H1 (cell line): Measurements from ENCODE around the gene OR6N1. TPM values are rescaled to one million over a fixed set of nuclear protein-coding genes. Genes with fewer than 3 reads are reported as not detected.

Experiments used
- CTCF ChIA-PET: fragments of 300-600 bp; sonication (Branson Sonifier 250); formaldehyde crosslinking; loops from one replicate; lab custom pipeline; 2021; ENCODE audit not compliant: partially characterized antibody; lab: Charles Lee
- POLR2A ChIA-PET: fragments of 300-600 bp; sonication (Branson Sonifier 250); formaldehyde crosslinking; loops from one replicate; lab custom pipeline; 2021; ENCODE audit warnings: inconsistent platforms; ENCODE audit not compliant: partially characterized antibody; lab: Charles Lee
- DNase-seq, 2 experiments: peaks; one replicate each; pipeline versions ENCODE4 v3.0.0 to v3.0.0-alpha.2; 2010 to 2022; ENCODE audit warnings: low spot score in 2 of 2, low read depth in 1 of 2, mixed read lengths in 1 of 2
- FAIRE-seq: peaks from 2 replicates; lab custom pipeline; 2011; peaks lifted over from hg19 to GRCh38; lab: Jason Lieb, UNC
- H2AFZ ChIP-seq: 2 replicates; pipeline ENCODE4 v1.8.1; 2012; ENCODE audit warnings: low read length, inconsistent platforms
- H2AK5ac ChIP-seq: 2 replicates; pipeline ENCODE4 v1.6.1; 2013; ENCODE audit warnings: low read depth, low read length
- H2BK120ac ChIP-seq: replicated peaks from 2 replicates; pipeline ENCODE3; 2013; ENCODE audit warnings: low read depth, low read length, inconsistent platforms
- H2BK12ac ChIP-seq: 2 replicates; pipeline ENCODE4 v1.6.1; 2013; ENCODE audit warnings: low read depth, low read length
- H2BK15ac ChIP-seq: 2 replicates; pipeline ENCODE4 v1.6.1; 2013; ENCODE audit warnings: low read length
- H2BK20ac ChIP-seq: 2 replicates; pipeline ENCODE4 v1.6.1; 2013; ENCODE audit warnings: low read length
- H2BK5ac ChIP-seq: 2 replicates; pipeline ENCODE4 v1.6.1; 2013; ENCODE audit warnings: low read depth, low read length
- H3K14ac ChIP-seq: 2 replicates; pipeline ENCODE4 v1.6.1; 2013; ENCODE audit warnings: inconsistent platforms; ENCODE audit not compliant: insufficient read length
- H3K18ac ChIP-seq: 2 replicates; pipeline ENCODE4 v1.6.1; 2013; ENCODE audit warnings: low read length; ENCODE audit errors: extremely low read depth
- H3K23ac ChIP-seq: 2 replicates; pipeline ENCODE4 v1.6.1; 2013; ENCODE audit warnings: inconsistent platforms; ENCODE audit not compliant: insufficient read length
- H3K23me2 ChIP-seq: 2 replicates; pipeline ENCODE4 v1.6.1; 2013; ENCODE audit warnings: low read depth, low read length
- H3K27ac ChIP-seq: 2 replicates; pipeline ENCODE4 v1.6.1; 2011; ENCODE audit warnings: low read depth, low read length, inconsistent platforms
- H3K27me3 ChIP-seq, 4 experiments: replicated peaks in 1 of 4; 1 replicate in 1 of 4; 2 replicates in 3 of 4; pipeline versions ENCODE4 v1.6.1 to v1.8.1; 2011 to 2013; ENCODE audit warnings: low read length in 3 of 4, mild to moderate bottlenecking in 3 of 4, inconsistent platforms in 2 of 4, mixed read lengths in 2 of 4, moderate library complexity in 1 of 4; ENCODE audit not compliant: control insufficient read depth in 3 of 4, insufficient read depth in 3 of 4; ENCODE audit errors: extremely low read depth in 1 of 4
- H3K36me3 ChIP-seq, 4 experiments: 2 replicates each; pipeline versions ENCODE4 v1.6.1 to v1.8.1; 2011 to 2013; ENCODE audit warnings: mild to moderate bottlenecking in 4 of 4, low read length in 3 of 4, moderate library complexity in 2 of 4, control low read depth in 1 of 4, inconsistent platforms in 1 of 4; ENCODE audit not compliant: insufficient read depth in 4 of 4, control insufficient read depth in 2 of 4
- H3K4ac ChIP-seq: replicated peaks from 2 replicates; pipeline ENCODE3; 2013; ENCODE audit warnings: low read length, low read depth, mixed read lengths, inconsistent platforms; ENCODE audit not compliant: insufficient read length
- H3K4me1 ChIP-seq, 4 experiments: replicated peaks in 1 of 4; 1 replicate in 1 of 4; 2 replicates in 3 of 4; pipeline versions ENCODE4 v1.6.1 to v1.8.1; 2011 to 2013; ENCODE audit warnings: low read length in 3 of 4, inconsistent platforms in 2 of 4, mixed read lengths in 1 of 4; ENCODE audit not compliant: insufficient read depth in 4 of 4, control insufficient read depth in 3 of 4
- H3K4me2 ChIP-seq, 2 experiments: 2 replicates each; pipeline versions ENCODE4 v1.6.1 to v1.8.1; 2011 to 2013; ENCODE audit warnings: low read depth in 2 of 2, low read length in 2 of 2, control low read depth in 1 of 2, inconsistent platforms in 1 of 2, mild to moderate bottlenecking in 1 of 2; ENCODE audit not compliant: insufficient read depth in 1 of 2
- H3K4me3 ChIP-seq, 4 experiments: fragments of 200-600, 300-600 bp in 1 of 4; sonication (generic), shearing (Covaris generic), sonication (Bioruptor Twin) in 1 of 4; 2 replicates each; pipeline versions ENCODE4 v1.5.1 to v1.8.1; 2011 to 2016; ENCODE audit warnings: low read length in 4 of 4, low read depth in 3 of 4, control low read depth in 2 of 4, inconsistent platforms in 2 of 4, mild to moderate bottlenecking in 2 of 4, mixed read lengths in 1 of 4, moderate library complexity in 1 of 4; ENCODE audit not compliant: insufficient read depth in 2 of 4; ENCODE audit errors: extremely low read depth in 1 of 4
- H3K56ac ChIP-seq: replicated peaks from 2 replicates; pipeline ENCODE3; 2013; ENCODE audit warnings: low read depth, mild to moderate bottlenecking, mixed read lengths, low read length, inconsistent platforms; ENCODE audit not compliant: insufficient read length
- H3K79me1 ChIP-seq: 2 replicates; pipeline ENCODE4 v1.6.1; 2013; ENCODE audit warnings: low read depth, low read length, control low read depth
- H3K79me2 ChIP-seq, 2 experiments: 2 replicates each; pipeline versions ENCODE4 v1.6.1 to v1.8.1; 2012 to 2013; ENCODE audit warnings: low read length in 2 of 2, mild to moderate bottlenecking in 2 of 2, inconsistent platforms in 1 of 2; ENCODE audit not compliant: insufficient read depth in 2 of 2, control insufficient read depth in 1 of 2
- H3K9ac ChIP-seq, 4 experiments: replicated peaks in 1 of 4; 1 replicate in 1 of 4; 2 replicates in 3 of 4; pipeline versions ENCODE4 v1.6.1 to v1.8.1; 2011 to 2013; ENCODE audit warnings: low read depth in 3 of 4, low read length in 3 of 4, control low read depth in 2 of 4, mild to moderate bottlenecking in 2 of 4, moderate library complexity in 2 of 4, inconsistent platforms in 1 of 4; ENCODE audit errors: extremely low read depth in 1 of 4
- H3K9me3 ChIP-seq, 2 experiments: 2 replicates each; pipeline versions ENCODE4 v1.6.1 to v1.8.1; 2012 to 2013; ENCODE audit warnings: mild to moderate bottlenecking in 2 of 2, moderate library complexity in 2 of 2, control low read depth in 1 of 2, inconsistent platforms in 1 of 2, low read depth in 1 of 2, low read length in 1 of 2, mixed read lengths in 1 of 2; ENCODE audit not compliant: insufficient read depth in 2 of 2
- H4K20me1 ChIP-seq, 2 experiments: replicated peaks in 1 of 2; 2 replicates each; pipeline versions ENCODE3 to v1.8.1; 2011 to 2013; ENCODE audit warnings: inconsistent platforms in 2 of 2, low read length in 2 of 2, mild to moderate bottlenecking in 1 of 2; ENCODE audit not compliant: insufficient read depth in 2 of 2, control insufficient read depth in 1 of 2
- H4K5ac ChIP-seq: 2 replicates; pipeline ENCODE4 v1.6.1; 2013; ENCODE audit warnings: low read length, low read depth, mixed read lengths, inconsistent platforms; ENCODE audit not compliant: insufficient read length
- H4K8ac ChIP-seq: 2 replicates; pipeline ENCODE4 v1.8.0; 2013; ENCODE audit warnings: mild to moderate bottlenecking, moderate library complexity, low read length, inconsistent platforms; ENCODE audit not compliant: insufficient read depth; ENCODE audit errors: extremely low read depth
- H4K91ac ChIP-seq: replicated peaks from 2 replicates; pipeline ENCODE3; 2013; ENCODE audit warnings: low read length, mixed read lengths, inconsistent platforms; ENCODE audit not compliant: insufficient read length
- BRCA1 ChIP-seq: IDR thresholded peaks from 2 replicates; pipeline ENCODE4 v1.6.1; 2012; ENCODE audit warnings: low read depth, low read length, improper control_type of control experiment
- CHD1 ChIP-seq: IDR thresholded peaks from 2 replicates; pipeline ENCODE4 v1.6.1; 2012; ENCODE audit warnings: low read depth, low read length, improper control_type of control experiment
- EP300 ChIP-seq, 2 experiments: IDR thresholded peaks; 1 replicate in 1 of 2; 2 replicates in 1 of 2; pipeline ENCODE4 v1.6.1; 2011 to 2012; ENCODE audit warnings: low read depth in 2 of 2, low read length in 2 of 2, mild to moderate bottlenecking in 2 of 2, borderline replicate concordance in 1 of 2, inconsistent platforms in 1 of 2, moderate library complexity in 1 of 2
- GTF2F1 ChIP-seq: IDR thresholded peaks from 2 replicates; pipeline ENCODE4 v1.6.1; 2012; ENCODE audit warnings: low read depth, low read length, improper control_type of control experiment, borderline replicate concordance
- KDM1A ChIP-seq: fragments of 200-600, 300-600 bp; sonication (generic); IDR thresholded peaks from 2 replicates; pipeline ENCODE4 v1.7.1; 2016; ENCODE audit warnings: mild to moderate bottlenecking, low read length, borderline replicate concordance
- KDM4A ChIP-seq: IDR thresholded peaks from one replicate; pipeline ENCODE4 v1.7.1; 2012; ENCODE audit warnings: low read depth, mild to moderate bottlenecking, moderate library complexity, low read length, inconsistent platforms; ENCODE audit not compliant: severe bottlenecking
- MAFK ChIP-seq: IDR thresholded peaks from 2 replicates; pipeline ENCODE4 v1.6.1; 2012; ENCODE audit warnings: low read depth, mild to moderate bottlenecking, improper control_type of control experiment, low read length
- PHF8 ChIP-seq: fragments of 200-600 bp; sonication (generic); conservative IDR thresholded peaks from 2 replicates; pipeline ENCODE4 v1.7.1; 2012; ENCODE audit warnings: low read depth, mild to moderate bottlenecking, inconsistent platforms, low read length, moderate library complexity
- RXRA ChIP-seq: IDR thresholded peaks from 2 replicates; pipeline ENCODE4 v1.6.1; 2011; ENCODE audit warnings: low read depth, mild to moderate bottlenecking, low read length, moderate library complexity; ENCODE audit not compliant: insufficient read depth
- SIN3A ChIP-seq, 2 experiments: IDR thresholded peaks in 1 of 2; conservative IDR thresholded peaks in 1 of 2; 2 replicates each; pipeline ENCODE4 v1.6.1; 2011 to 2012; ENCODE audit warnings: low read length in 2 of 2, improper control_type of control experiment in 1 of 2, low read depth in 1 of 2, mild to moderate bottlenecking in 1 of 2
- WGBS, 2 experiments: shearing (Covaris generic) in 1 of 2; methylation state at CpG; one replicate each; pipeline versions ENCODE4 v1.1.6 to v1.1.7; 2013 to 2015; ENCODE audit warnings: low lambda C conversion rate in 2 of 2, mixed read lengths in 2 of 2, inconsistent platforms in 1 of 2, low coverage in 1 of 2, missing lambda C conversion rate in 1 of 2; ENCODE audit not compliant: insufficient replicate concordance in 2 of 2, insufficient coverage in 1 of 2, insufficient read length in 1 of 2; ENCODE audit errors: extremely low coverage in 1 of 2, missing lambda C conversion rate in 1 of 2; 5-methylcytosine and 5-hydroxymethylcytosine counted together
- polyA plus RNA-seq, 7 experiments: library from polyadenylated mRNA; depleted of rRNA in 3 of 7; stranded (reverse) in 5 of 7; unstranded in 2 of 7; fragments of >200 nt in 5 of 7; fragments of 200-250 nt in 2 of 7; gene quantifications; 1 replicate in 5 of 7; 2 replicates in 1 of 7; 4 replicates in 1 of 7; pipeline versions ENCODE4 v1.2.1 to v1.2.3, GENCODE V29; 2011 to 2013; ENCODE audit warnings: missing spikeins in 2 of 7, mixed read lengths in 2 of 7
- total RNA-seq: library from RNA; stranded (reverse); fragmentation: NEBNext Ultra II Directional; extraction: Animal tissue kit (Norgen Biotek cat#: 25700); gene quantifications from 2 replicates; pipeline ENCODE4 v1.2.1, GENCODE V29; 2021

The OR6N1 gene
- total and polyA plus RNA-seq, 2 of the 8 experiments (the other 6 are each of a cell fraction or from before 2014, with no cell fraction given), result not detected

DNA sequence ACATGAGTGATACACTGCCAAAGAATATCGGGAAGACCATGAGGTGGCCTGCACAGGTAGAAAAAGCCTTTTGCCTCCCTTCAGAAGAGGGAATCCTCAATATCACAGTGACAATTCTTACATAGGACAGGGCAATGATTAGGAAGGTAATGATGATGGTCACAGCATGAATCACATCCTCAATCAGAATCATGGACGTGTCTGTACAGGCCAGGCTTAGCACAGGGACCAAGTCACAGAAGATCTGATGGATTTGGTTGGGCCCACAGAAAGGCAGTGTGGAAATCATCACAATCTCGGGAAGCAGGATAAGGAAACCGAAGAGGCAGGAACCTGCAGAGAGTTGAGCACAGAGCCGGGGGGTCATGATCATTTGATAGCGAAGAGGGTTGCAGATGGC lies 54.7 kb downstream of the OR6N1 start:
- no peak overlapping the region; the same call in 1 of the 2 replicates for H2AFZ ChIP-seq
- no peak overlapping the region for H3K14ac ChIP-seq
- H3K23me2 ChIP-seq, result no peaks in the 10 kb centered on the region
- H3K56ac ChIP-seq, result no peak overlapping the region
- H3K4me3 ChIP-seq, result no peak overlapping the region
- no peak overlapping the region for H3K9ac ChIP-seq
- H2BK15ac ChIP-seq, result no peak overlapping the region
- TF ChIP-seq GTF2F1, result no peak
- TF ChIP-seq MAFK, result no peak
- no peak for TF ChIP-seq EP300 (IDR thresholded peaks at IDR 0.05; ENCODE audit: borderline replicate concordance in 1 of 2, low read depth in 2 of 2, low read length in 2 of 2)
- no peak for TF ChIP-seq SIN3A (conservative IDR thresholded peaks at IDR 0.05 in 1 of 2, IDR thresholded peaks at IDR 0.05 in 1 of 2; ENCODE audit: low read depth in 1 of 2, low read length in 2 of 2)
- TF ChIP-seq PHF8, result no peak
- TF ChIP-seq BRCA1, result no peak
- TF ChIP-seq CHD1, result no peak
- no peak for TF ChIP-seq KDM1A
- TF ChIP-seq KDM4A, result no peak
- TF ChIP-seq RXRA, result no peak
- TF ChIP-seq, all 59 proteins: peak for 0
- no peaks in the 10 kb centered on the region for H3K79me1 ChIP-seq
- H4K91ac ChIP-seq, result no peak overlapping the region
- H2BK5ac ChIP-seq, result no peak overlapping the region
- no peak overlapping the region for H3K27ac ChIP-seq
- H4K20me1 ChIP-seq, result no peaks in the 10 kb centered on the region
- H3K18ac ChIP-seq, result no peak overlapping the region
- H3K79me2 ChIP-seq, result no peaks in the 10 kb centered on the region
- no peak overlapping the region for H2AK5ac ChIP-seq
- H3K4ac ChIP-seq, result no peak overlapping the region
- DNase-seq (no peak), FAIRE-seq (no peak)
- no peak overlapping the region for H4K8ac ChIP-seq
- H3K36me3 ChIP-seq, result no peaks in the 10 kb centered on the region
- no peak overlapping the region for H2BK12ac ChIP-seq
- H2BK20ac ChIP-seq, result no peak overlapping the region
- H3K23ac ChIP-seq, result no peak overlapping the region
- no peaks in the 10 kb centered on the region for H3K27me3 ChIP-seq
- H4K5ac ChIP-seq, result no peak overlapping the region
- no peaks in the 10 kb centered on the region for H3K4me1 ChIP-seq
- no peaks in the 10 kb centered on the region for H3K9me3 ChIP-seq
- H2BK120ac ChIP-seq, result no peak overlapping the region
- CTCF ChIA-PET, result no interaction called here
- 82% methylated on average over 6 of the region's 6 CpGs; no CpG with 5 or more reads in 1 of the 2 experiments for WGBS, 2 experiments
- H3K4me2 ChIP-seq, result no peak overlapping the region
- POLR2A ChIA-PET, result no interaction called here
